GM21367 (cell line): ENCODE results near the gene IPPK.

Experiments used
- ATAC-seq: cut with Tn5 transposase; IDR thresholded peaks from one replicate; pipeline ENCODE4 v1.9.1; 2021; ENCODE audit not compliant: unreplicated experiment

The IPPK gene

DNA sequence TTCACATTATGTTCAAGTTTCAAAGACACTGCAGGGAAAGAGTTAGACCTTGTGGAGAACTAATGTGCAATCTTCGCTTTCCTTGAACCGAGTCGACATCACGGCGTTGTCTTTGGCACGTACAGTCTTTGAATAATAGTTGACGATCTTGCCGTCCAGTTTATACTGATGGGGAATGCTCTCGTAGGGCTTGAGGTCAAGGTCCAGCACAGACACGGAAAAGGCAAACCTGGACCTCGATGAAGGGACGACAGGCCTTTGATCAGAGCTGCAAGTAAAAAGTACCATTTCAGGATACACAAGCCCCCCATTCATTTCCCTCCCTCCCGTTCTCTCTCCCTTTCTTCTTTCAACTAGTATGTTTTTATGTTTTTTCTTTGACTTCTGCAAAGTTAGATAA is 54.1 kb downstream of the IPPK start:
- ATAC-seq = no peak

DNA sequence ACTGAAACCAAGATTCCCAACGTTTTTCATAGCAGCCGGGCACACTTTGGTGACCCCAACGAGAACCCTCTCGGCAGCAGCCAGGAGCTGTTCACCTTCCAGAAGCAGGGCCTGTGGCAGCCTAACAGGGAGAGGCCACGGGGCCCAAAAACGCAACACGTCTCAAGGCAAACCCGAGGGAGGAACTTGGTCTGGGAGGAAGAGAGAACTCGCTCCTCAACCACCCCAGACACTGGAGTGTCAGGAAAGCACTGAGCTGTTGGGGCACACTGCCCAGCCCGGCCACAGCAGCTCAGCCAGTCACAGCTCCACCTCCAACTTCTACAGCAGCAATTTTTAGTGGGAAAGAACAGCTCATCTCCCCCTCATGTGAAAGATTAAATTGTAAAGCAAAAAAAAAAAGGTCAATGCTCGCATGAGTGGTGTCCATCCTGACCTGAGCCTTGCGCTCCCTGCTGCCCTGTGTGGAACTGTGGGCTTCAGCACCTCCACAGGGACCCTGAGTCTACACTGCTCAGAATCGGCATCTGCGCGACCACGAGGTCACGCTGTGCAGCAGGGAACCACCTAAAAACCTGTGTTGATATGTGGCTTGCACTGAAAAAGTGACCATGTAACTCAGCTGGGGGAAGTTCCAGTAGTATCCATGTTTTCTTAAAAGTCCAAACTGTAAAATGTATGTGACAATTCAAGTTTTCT is 55.0 kb downstream of the IPPK start:
- no peak for ATAC-seq

DNA sequence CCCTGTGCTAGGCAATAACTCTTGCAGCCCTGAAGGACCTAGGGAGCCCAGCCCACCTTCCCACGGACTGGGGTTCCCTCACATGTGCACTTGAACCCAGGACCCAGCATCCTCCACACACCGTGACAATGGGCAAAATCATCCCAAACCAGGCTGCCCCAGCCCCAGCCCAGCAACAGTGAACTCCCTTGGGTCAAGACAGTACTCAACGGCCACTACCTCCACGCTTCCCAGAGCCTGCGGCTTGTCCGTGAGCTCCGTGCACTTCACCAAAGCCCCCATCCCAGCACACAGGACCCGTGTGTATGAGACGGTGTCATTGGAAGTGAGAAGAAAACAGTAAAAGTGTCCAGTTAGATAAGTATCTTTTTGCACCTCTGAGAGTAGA is 55.8 kb downstream of the IPPK start:
- no peak for ATAC-seq

DNA sequence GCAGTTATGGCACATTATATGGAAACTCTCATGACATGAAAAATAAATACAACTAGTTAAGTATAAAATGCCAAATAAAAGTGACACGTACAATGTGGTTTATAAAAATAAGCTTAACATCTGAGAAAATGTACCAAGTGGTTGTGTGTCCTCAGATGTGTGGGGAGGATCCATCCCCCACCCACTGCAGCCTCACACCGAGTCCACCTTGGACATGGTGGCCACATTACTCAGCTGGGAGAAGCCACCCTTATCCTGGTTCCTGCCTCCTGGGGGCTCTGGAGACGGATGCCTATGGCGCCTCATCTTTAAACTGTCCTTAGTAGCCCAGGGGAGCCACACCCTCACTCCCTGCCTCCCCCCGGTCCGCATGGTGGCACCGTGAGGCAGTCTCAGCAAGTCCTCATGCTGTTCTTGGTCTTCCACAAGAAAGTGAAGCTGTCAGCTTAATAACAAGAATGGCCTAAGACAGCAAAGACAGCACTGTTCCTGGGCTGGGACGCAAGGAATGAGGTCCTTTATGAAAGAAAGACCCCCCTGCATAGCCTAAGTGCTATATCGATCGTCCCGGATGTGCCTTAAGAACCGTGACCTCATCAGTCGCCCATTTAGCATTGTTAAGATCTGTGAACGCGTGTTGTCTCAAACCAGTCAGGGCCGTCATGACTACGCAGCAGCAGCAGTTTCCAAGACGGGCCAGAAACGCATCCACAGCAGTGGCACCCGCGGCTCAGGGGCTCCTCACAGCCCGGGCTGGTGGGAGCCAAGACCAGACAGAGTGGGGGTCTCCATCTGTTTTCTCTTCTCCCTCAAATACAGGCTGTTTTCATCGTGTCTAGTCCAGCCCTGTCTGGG is 56.4 kb downstream of the IPPK start:
- ATAC-seq = no peak

DNA sequence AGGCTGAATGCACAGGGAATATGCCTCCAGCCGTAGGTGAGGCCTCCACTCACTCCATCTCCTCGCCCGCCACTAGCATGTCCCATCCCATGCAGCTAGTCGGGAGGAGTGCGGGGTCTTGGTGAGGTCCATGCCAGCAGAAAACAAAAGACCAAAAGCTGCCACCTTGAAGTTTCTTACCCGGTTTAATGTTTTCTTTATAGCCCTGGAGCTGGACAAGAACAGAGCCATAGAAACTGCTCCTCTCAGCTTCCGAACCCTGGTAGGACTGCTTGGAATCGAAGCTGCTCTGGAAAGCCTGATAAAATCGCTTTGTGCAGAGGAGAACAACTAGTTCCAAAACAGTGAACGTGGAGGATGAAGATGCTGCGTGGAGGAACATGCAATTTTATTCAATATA is 57.1 kb downstream of the IPPK start:
- ATAC-seq = no peak

DNA sequence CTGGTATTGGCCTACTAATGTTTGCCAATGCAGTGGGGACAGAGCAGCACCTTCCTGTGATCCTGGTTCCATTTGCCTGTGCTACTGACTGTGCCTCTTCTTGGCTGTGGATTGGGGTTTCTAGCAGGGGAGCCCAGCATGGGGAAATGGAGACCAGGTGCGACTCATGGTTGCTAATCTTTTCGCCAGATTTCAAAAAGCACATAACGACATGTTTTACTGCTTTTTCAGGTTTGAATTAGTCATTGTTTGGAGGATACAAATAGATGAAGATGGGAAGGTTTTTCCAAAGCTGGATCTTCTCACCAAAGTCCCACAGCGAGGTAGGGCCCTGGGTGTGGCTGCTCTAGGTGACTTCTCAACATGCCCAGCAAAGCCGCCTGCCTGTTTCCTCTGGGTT is 57.6 kb downstream of the IPPK start:
- ATAC-seq = no peak

DNA sequence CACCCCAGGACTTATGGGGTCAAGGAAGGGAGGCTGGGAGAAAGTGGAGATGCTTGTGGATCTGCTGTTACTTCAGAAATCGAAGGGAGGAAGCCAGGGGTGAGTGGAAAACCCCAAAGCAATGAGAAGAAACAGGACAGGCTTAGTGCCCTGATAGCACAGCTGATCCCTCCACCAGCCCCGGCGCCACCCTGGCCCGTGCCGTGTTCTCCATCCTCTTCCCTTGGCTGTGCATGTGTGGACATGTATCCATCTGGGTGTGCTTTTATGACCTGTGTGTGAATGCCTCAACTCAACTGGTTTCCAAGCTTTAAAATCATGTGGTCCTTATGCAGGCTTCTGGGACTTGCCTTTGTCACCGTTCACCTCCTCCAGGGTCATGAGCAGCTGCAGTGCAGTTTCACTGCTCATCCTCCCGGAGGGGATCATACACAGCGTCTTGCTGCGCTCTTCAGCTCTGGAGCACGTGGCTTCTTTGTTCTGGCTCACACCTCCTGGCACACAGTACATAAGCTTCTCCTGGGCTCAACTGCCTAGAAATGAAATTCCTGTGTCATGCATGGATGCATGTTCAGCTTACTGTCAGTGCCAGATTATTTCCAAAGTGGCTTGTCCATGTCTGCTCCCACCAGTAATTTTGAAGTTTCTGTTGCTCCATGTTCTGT is 58.2 kb downstream of the IPPK start:
- ATAC-seq = no peak

DNA sequence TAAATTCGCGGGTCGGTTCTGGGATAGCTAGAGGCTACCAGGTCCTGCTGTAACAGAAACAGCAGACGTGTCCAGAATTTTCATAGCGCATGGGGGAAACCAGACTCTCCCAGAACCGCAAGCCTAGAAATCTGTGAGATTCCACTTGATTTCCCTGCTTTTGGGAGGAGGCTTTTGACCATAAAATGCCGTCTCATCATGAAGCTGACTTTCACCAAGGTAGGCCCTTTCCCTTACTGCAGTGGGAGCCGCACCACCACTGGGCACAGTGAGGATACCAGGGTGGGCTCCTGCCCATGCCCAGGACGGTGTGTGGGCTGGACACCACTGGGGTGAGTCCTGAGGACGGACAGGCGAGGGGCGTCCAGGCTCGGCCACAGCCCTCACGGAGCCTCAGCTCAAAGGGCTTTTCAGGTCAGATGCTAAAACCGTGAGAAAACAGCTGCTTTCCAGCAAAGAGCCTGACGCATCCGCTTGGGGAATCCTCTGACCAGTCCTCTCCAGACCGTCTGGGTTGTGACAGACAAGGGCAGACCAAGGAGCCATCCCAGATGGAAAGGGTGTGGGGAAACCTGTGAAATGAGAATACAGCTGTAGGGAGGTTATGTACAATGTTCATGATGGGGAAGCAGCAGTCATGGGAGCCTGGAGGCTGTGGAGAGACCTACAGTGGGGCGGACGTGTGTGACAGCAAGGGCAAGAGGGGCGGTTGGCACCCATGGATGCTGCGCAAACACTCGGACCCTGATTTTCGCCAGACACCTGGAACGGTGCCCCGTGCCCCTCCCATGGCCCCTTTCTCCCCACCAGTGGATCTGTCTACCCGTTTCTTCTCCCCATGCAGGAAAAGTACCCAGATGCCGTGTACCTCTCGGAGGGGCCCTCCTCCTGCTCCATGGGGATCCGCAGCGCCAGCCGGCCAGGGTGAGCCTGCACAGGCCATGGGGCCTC is 59.2 kb downstream of the IPPK start:
- ATAC-seq = no peak

DNA sequence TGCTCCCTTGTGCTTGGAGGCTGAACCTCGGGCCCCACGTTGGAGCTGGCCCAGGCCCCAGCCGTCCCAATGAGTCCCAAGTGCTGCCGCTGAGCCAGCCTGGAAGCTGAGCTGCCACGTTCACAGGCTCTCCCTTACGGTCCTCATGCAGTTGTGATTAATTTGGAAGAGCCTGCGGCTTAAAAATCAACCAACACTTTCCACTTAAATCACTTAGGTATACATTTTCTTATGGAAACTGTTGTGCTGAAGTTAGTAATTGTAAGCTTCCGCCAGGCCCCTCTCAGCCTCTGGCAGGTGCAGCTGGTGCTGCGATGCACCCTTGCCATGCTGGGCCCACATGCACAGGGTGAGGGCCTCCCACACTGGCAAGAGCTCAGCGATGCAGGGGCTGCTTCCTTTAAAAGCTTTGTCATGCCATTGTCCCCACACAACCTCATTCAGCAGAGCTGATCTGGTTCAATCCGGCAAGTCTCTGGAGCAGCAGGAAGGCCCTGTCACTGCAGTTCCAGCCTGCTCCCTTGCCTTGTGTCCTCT is 61.0 kb downstream of the IPPK start:
- no peak for ATAC-seq

DNA sequence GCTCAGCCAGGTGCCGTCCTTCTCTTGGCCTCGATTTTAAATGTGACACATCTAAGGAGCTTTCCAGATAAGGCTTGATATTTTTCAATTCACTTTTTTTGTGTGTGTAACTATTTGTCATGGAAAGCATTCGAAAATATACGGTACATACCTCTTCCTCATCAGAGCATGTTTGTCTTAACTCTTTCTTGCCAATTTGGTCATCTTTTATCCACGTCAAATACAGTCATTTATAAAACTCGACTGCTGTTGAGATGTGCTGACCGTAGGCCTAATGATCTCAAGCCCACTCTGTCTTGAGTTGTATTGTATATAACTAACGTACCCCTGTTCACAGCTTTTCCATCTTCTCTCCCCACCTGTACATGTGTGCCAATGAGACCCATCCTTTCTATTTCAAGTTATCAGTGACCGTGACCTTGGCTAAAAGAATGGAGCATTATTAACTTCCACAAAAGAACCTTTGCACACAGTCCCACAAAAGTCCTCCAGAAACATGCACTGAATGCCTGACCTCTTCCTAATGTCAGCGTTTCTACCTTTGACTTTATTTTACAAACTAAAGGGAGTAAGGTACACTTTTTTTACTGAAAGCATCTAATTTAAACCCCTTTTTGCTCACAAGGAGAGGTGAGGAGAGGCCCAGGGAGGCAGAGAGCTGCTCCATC is 61.6 kb downstream of the IPPK start:
- no peak for ATAC-seq

DNA sequence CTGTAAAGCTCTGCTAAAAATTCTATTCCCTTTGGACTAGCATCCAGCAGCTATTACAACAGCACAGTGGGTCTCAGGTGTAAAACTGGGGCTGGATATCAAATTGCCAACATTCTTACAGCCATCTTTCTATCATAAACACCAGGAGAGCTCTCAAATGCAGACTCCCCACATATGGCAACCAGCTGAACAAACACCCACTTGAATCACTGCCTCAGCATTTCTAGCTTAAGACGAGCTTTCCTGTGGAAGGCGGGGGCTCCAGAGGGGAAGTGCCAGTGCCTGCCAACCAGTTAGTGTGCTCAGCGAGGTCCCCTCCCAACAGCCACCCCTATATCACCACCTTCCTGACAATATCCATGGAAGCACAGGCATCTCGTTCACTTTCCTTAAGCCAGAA is 62.2 kb downstream of the IPPK start:
- ATAC-seq = no peak

DNA sequence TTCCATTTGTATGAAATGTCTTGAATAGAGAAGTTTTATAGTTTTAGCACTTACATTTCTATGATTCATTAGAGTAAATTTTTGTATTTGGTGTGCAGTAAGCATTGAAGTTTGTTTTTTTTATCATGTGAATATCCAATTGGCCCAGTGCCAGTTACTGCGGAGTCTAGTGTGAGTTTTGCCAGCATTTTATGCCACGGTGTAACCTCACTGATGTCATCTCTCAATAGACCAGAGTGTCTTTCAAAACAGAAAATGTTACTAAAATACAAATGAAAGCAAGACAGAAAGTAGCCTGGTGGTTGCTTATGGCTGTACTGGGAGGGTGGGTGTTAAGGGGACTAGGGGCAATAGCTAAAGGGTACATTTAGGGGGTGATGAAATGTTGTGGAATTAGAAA is 62.8 kb downstream of the IPPK start:
- ATAC-seq = no peak

DNA sequence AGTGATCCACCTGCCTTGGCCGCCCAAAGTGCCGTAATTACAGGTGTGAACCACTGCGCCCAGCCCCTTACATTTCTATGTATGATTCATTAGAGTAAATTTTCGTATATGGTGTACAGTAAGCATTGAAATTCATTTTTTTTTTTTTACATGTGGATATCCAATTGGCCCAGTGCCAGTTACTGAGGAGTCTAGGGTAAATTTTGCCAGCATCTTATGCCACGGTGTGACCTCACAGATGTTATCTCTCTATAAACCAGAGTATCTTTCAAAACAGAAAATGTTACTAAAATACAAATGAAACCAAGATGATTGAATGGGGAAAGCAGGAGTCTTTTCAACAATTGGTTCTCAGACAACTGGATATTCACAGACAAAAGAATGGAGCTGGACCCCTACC is 64.7 kb downstream of the IPPK start:
- ATAC-seq = no peak

DNA sequence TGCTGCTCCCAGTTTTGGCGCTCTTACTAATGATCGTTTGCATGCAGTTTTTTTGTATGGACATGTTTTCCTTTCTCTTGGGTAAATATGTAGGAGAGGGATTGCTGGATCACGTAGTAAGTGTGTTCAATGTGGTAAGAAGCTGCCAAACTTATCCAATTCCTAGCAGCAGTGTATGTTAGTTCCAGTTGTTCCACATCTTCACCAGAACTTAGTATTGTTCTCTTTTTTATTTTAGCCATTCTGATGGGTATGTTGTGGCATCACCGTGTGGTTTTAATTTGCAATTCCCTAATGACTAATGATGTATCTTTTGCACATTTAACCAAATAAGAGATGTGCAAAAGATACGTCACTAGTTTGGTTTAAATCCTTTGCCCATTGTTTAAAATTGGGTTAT is 65.9 kb downstream of the IPPK start:
- no peak for ATAC-seq

DNA sequence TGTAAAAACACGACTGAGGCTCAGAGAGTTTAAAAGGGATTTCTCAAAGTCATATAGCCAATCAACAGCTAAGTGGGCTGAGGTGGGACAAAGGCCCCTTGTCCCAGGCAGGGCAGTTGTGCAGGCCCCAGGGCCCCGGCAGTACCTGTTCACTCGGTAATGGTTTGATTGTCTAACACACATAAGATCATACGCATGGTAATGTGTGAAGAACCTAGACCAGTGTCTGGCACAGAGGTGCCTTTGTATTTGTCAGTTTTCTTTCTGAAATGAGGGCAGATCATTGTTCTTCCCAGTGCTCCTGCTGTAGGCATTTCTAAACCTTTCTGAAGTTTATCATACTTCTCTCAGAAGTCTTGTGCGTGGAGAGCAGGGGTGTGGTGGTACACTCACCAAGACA is 66.8 kb downstream of the IPPK start:
- ATAC-seq = no peak

DNA sequence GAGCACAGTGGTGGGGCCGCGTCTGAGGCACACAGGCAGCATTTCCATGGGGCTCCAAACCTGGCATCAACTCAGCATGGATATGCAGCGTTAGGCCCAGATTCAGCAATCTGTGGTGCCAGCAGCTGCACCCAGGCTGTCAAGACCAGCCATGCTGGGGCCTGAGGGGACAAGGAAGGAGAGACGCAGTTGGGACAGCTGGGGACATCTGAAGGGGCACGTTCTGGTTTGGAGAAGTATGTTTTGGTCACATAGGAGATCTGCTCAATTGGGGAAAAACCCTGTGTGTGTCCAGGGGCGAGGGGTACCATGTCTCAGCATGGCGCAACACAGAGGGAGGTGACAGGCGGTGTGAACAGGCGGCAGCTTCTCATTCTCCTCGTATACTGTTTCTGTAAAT is 67.5 kb downstream of the IPPK start:
- no peak for ATAC-seq

DNA sequence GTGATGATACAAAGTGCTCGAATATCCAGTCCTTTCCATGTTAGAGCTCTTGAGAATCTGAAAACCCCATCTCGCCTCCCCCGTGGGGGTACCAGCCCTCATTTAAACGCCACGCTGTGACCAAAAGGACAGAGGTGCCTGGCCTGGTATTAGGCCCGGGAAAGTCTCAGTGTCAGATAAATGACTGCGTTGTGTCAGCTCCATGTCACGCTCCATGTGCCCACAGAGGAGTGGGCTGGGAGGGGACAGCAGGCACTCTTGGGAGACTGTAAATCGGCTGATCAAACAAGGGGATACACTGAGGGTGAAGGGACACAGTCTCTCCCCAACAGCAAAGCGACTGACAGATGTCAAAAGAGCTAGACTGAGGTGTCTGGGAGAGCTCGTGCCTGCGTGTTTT is 68.5 kb downstream of the IPPK start:
- no peak for ATAC-seq

DNA sequence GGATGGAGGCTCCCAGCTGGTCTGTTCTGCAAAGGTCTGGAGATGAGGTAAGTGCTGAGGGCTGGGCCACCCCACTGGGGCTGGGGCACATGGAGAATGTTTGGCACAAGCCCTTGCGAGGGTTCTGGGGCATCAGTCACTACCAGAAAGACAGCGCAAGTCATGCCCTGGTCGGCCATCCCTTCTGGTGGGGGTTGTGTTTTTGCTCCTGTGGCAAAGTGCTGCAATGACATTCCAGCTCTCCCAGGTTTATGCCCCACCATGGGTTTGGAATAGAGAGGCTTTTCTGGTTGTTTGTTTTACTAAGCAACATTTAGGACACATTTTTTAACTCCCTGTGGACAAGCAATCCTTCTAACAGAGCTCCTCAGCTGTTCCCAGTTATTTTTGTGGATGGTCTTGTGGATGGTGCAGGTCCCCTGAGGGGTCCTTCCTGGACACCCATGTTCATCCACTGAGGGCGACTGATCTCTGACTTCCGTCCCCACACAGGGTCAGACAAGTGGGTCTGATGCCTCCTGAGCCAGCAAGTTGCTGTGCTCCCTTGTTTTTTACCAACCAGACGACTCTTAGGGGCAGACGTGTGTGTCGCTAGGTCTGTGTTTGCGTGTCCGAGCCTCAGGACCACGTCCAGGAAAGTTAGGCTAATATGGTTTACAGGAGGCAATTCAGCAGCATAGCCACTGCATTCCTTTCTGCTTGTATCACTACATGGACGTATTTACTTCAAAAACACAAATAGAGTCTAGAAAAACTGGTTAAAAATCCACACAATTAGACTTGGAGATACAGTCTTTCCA is 69.3 kb downstream of the IPPK start:
- ATAC-seq = no peak

DNA sequence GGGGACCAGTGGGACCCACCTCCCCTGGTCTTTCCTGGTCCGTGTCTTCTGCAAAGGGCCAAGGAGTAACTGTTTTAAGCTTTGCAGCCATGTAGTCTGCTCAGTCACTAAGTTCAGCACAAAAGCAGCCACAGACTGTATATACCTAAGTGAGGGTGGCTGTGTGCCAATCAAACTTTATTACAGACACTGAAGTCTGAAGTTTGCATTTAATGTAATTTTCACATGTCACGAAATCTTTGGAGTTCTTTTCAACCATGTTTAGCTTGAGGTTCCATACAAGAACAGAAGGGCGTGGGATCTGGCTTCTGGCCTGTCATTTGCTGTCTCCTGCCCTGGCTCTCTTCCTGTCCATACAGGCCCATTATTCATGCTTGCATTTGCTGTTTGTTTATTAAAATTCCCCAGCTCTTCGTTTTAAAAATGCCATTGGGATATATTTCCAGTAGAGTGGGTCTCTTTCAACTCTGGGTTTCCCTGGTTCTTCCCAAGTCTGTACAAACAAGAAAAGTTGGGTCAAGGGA is 69.9 kb downstream of the IPPK start:
- no peak for ATAC-seq
